H1 (cell line): ENCODE data around the gene BTBD9. TPM values are rescaled to one million over a fixed set of nuclear protein-coding genes. Genes with fewer than 3 reads are reported as not detected.

Experiments
- BCL11A ChIP-seq, 2 experiments: IDR thresholded peaks; one replicate each; pipeline ENCODE4 v1.6.1; 2011; ENCODE audit warnings: low read depth in 2 of 2, low read length in 2 of 2, mild to moderate bottlenecking in 2 of 2
- PHF8 ChIP-seq: fragments of 200-600 bp; sonication (generic); conservative IDR thresholded peaks from 2 replicates; pipeline ENCODE4 v1.7.1; 2012; ENCODE audit warnings: low read depth, mild to moderate bottlenecking, inconsistent platforms, low read length, moderate library complexity
- RAD21 ChIP-seq, 2 experiments: IDR thresholded peaks in 1 of 2; conservative IDR thresholded peaks in 1 of 2; 2 replicates each; pipeline ENCODE4 v1.6.1; 2011; ENCODE audit warnings: low read depth in 2 of 2, low read length in 2 of 2, improper control_type of control experiment in 1 of 2, inconsistent platforms in 1 of 2, mild to moderate bottlenecking in 1 of 2, moderate library complexity in 1 of 2
- polyA plus RNA-seq, 7 experiments: library from polyadenylated mRNA; depleted of rRNA in 3 of 7; stranded (reverse) in 5 of 7; unstranded in 2 of 7; fragments of >200 nt in 5 of 7; fragments of 200-250 nt in 2 of 7; gene quantifications; 1 replicate in 5 of 7; 2 replicates in 1 of 7; 4 replicates in 1 of 7; pipeline versions ENCODE4 v1.2.1 to v1.2.3, GENCODE V29; 2011 to 2013; ENCODE audit warnings: missing spikeins in 2 of 7, mixed read lengths in 2 of 7
- total RNA-seq: library from RNA; stranded (reverse); fragmentation: NEBNext Ultra II Directional; extraction: Animal tissue kit (Norgen Biotek cat#: 25700); gene quantifications from 2 replicates; pipeline ENCODE4 v1.2.1, GENCODE V29; 2021

Gene BTBD9
- total and polyA plus RNA-seq, 2 of the 8 experiments (the other 6 are each of a cell fraction or from before 2014, with no cell fraction given): 0.92 to 4.1 TPM

- TF ChIP-seq RAD21 (IDR thresholded peaks at IDR 0.05 in 1 of 2, conservative IDR thresholded peaks at IDR 0.05 in 1 of 2; ENCODE audit: low read depth in 2 of 2, low read length in 2 of 2): no peak
- TF ChIP-seq PHF8: no peak
- no peak for TF ChIP-seq BCL11A (IDR thresholded peaks at IDR 0.05; ENCODE audit: low read depth in 2 of 2, low read length in 2 of 2)
These were observed 84.9 kb downstream of the BTBD9 start (continued) for GRCh38 chr6:38554700-38555413.
